Measurements from ENCODE around the gene CCDC71L.

The CCDC71L gene

DNA sequence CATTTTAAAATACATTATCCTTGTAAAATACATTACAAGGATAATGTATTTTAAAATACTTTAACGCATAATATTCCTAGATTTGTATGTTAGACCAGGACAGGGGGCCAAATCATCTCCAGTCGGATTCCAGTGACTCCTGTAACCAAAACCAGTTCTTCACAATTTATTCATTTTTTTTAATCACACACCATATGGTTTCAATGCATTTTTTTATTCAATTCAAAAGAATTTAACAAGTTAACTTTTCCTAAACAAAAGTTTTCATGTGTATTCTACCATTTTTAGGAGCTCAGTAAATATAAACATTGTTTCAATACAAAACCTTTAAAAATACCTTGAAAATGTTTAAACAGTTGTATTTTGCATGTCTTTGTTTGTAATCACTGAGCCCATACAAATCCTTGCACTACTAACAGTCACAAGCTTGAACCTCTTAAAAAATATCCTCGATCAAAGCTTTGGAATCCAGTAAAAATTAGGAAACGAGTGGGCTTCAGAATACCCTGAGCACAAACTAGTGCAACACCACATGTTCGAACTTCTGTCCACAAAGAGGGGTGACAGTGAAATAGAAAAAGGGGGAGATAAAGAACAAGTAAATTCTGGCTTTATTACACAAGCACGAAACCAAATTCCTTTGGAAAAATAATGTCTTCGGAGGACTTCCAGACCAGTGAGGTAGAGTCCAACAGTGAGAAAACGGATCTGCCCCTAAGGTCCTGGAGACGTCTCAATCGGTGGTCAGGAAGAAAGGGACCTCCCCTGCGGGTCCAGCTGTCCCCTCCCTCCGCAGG lies 1.6 kb downstream of the CCDC71L start:
- DNase-seq = no peak

DNA sequence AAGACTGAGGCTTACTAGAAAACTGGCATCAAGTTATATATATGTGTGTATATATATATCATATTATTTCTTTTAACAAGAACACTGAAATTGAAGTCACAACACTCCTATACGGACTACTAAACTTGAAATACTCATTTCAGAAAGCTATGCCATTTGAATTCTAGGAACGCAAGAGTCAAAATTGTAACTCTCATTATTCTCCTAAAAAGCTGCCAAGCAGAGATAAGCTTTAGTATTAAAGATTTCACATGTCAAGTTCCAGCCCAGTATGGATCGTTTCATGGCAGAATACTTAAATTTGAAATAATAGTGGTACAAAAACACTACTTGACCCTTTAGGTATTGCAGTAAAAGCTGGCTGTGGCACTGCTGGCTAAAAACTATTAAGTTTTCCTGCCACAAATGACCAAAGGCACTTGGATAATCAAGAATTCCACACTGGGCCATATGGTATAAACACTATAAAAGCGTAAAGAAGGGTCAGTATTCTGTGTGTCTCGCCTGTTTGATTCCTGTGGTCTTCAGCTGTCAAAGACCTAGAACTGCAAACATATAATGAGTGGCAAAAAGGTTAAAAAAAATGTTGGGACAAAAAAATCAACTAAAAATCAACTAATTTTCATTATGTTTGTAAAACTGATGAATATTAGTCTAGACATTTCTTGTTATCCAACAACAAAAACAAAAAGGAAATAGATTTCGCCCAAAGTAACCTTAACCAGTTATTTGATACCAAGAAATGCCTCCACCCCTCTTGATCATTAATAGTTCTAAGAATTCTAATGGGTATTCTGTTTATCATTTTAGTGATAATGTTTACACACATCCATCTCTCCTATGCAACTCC lies 2.4 kb downstream of the CCDC71L start:
- no peak for DNase-seq

DNA sequence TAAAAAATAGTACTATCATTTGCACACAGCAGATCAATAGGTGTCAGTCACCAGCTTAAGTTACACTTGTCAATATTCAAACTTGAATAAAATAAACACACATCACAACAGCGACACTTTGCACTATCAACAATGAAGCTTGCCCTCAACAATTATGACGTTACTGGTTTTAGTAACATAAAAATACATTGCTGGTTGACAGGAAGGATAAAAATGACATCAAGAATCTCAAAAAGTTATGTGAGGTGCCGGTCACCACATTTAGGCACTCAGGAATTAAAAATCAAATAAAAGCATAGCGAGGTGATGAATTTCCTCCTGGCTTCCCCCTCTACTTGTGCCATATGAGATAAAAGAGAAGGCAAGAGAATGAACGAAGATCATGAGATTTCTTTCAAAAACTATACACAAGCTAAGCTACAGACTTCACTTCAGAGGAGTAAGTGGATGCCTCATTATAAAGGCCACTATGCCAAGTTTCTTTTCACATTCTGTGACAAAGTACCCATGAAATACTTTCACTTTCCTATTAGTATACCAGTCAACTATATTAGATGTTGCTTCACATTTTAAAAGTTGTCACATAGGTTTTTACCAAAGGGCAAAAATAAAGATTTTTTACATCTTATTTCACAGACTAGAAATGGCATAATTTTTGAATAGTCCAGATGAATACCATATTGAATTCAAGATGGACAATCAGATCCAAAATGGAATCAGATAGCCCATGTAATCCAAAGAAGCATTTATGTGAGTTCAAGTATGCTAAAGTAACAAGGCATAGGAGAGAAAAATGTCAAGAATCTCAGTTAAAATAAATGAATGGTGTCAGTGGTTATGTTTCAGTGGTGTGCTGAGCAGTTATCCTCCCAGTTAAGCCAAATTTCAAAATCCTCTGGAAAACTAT lies 3.6 kb downstream of the CCDC71L start:
- DNase-seq = no peak

DNA sequence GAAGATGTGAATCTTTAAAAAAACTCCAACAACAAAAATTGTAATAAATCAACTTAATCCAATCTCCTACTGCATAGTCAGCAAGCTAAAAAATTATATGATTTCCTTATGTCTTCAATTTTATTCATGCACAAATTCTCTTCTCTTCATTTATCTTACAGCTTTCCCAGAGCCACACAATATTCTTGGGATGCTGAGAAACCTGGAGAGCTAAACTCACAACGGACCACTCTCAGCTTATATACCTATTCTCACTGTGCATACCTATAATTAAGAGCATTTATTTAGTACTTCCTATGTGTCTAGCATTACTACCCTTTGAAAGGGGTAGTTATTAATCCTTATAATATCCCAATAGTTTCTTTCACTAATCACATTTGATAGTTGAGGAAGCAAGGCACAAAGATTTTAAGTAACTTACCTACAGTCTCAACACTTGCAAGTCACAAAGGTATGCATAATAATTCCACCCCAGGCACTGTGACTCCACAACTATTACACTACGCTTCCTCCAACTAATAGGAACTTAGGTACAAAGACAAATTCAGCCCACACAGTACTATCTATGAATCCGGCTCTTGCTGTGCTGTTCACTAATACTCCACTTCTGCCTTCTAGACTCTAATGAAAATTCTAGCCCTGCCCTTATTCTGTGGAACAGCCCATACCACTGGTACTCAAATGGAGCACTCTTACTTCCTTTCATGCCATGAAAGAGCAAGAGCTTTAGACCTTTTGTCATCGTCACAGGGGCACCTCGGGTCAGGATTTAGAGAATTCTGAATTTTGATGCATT lies 5.1 kb downstream of the CCDC71L start:
- DNase-seq = no peak

DNA sequence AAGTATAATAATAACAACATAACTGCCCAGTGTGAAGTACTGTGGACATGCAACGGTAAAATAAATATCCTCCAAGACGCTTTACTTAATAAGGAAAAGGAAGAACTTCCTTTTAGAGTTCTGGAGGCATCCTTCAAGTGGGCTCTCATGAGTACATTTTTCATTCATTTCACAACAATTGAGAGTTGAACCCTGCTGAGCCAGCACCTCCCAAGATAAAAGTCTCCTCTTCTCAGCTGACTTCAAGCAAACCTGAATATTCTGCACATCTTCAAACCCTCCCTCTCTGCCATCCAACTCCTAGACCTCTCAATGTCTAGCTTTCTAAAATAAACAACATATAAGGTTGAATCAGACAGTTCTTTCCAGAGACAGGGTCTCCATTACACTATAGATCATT lies 7.5 kb downstream of the CCDC71L start:
- no peak for DNase-seq

DNA sequence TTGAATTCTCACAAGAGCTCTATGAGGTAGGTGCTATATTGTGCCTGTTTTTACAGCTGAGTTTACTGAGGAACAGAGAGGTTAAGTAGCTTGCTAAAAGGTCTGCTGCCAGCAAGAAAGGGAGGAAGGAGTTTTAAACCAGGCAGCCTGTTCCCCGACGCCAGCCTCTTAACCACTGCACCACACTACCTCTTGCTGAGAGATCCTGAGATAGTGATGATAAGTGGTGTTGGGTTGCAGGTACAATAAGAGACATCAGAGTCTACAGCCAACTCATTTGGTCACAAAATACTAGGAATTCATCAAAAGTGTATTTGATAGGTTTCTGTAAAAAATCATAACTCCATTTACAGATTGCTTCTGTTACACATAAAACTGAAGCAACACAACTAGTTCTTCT lies 8.0 kb downstream of the CCDC71L start:
- no peak for DNase-seq

DNA sequence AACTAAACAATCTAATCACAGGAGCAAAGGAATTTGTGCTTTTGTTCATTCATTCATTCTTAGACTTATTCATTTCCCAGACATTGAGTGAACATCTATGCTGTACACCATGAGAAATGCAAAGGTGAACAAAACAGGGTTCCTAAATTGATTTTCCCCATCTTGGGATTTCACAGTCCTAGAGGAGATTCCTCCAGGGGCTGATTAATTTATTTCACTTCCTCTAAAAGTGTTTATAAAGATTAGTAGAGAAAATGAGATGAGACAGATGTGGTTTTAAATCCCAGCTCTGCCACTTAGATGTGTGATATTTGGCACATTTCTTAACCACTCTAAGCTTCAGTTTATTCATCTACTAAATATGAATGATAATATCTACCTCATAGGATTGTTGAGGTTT lies 8.9 kb downstream of the CCDC71L start:
- DNase-seq = no peak

DNA sequence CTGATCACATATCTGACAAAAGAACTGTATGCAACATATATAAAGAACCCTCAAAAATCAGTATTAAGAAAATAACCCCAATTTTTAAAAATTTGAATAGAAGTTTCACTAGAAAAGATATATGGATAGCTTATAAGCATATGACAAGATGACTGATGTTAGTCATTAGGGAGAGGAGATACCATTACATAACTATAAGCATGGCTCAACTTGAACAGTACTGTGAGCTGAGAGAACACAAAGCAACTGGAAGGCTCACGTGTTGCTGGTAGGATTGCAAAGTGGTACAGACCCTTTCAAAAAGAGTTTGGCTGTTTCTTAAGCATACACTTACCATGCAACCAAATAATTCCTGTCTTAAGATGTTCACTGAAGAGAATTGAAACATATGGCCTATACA lies 14.7 kb downstream of the CCDC71L start:
- no peak for DNase-seq

DNA sequence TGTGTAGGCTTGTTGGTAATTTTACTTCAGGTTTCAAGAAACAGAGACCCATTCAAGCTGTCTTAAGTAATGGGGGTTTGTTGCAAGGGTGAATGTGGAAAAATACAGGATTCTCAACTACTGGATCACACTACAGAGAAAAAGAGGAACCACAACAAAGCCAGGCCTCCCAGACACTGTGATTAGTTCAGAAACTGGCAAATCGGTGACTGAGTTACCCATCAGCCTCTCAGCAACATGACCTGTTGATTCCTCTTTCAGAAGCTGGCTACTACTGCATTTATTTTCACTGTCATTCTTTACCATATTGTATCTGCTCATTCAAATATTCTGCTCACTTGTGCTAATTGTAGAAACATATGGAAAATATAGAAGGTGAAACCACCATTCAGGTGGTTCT lies 16.0 kb downstream of the CCDC71L start:
- peak in 3 of 51 donors; percentile 0 to 4 (median 2) for DNase-seq

DNA sequence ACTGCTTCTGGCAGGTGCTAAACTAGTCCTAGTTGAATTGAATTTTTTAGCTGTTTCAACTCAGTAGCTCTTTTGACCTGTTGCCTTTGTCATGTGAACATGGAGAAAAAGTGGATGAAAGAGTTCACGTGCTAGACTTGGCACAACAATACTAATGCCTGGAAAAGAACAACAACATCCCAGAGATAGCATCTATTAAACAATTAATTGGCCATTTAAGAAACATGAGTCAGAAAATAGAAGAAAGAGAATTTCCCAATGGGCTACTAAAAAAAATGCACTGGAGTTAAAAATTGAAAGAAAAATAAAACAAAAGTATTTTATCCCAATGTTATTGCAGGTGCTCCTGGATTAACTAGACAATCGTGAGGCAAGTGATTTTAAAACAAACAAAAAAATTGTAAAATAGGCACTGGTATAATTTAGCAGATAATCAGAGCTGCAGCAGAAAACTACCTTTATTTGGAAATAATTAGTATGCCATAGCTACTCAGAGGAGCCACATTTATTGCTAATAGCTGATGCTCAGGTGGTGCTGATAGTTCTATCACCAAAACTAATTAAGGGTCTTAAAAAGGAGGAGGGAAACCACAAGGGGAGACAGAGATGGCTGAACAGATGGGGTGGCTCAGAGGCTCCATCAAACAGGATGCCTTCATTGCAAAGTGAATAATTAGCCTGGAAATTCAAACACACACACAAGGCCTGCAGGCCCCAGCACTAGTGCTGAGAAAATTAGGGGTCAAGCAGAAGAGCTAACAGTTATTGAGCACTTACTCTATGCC lies 17.6 kb downstream of the CCDC71L start:
- DNase-seq = no peak

DNA sequence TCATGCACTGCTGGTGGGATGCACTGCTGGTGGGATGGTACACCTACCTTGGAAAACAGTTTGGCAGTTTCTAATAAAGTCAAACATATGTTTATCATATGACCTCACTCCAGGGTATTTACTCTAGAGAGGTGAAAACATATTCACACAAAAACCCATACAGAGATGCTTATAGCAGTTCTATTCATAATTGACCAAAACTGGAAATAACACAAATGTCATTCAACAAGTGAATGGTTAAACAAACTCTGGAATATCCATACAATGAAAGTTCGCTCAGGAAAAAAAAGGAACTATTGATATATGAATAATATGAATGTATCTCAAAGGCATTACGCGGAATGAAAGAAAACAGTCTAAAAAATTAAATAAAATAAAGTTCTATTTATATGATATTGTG lies 19.5 kb downstream of the CCDC71L start:
- DNase-seq = no peak

DNA sequence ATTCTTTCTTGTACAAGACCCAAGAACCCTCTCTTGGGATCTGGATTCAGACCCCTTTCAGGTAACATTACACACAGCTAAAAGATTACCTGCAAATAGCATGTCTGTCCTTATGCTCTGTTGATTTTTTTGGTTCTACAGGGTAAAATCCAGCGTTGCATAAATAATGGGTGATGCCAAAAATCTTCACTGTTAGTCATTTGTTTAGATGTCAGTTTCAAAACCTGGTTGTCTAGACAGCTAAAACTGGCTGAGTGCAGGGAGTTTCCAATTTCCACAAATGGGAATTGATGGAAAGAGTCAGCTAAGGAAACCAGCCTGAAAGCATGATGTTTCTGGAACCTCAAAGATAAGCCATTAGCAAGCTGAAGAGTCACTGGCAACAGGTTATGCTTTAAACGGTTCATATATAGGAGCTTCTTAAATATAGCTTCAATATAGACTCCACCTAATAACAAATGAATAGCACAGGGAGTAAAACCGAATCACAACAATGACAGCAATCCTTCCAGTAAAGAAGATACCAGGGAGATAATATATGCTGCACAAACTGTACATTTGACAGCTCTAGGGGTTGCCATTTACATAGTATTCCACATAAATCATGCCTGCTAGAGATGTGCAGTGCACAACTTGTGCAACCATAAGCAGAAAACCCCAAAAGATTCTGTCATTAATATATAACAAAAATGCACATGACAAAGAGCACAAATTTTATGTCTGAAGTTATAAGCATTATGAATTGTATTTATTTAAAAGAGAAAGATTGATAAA lies 20.4 kb downstream of the CCDC71L start:
- no peak for DNase-seq

DNA sequence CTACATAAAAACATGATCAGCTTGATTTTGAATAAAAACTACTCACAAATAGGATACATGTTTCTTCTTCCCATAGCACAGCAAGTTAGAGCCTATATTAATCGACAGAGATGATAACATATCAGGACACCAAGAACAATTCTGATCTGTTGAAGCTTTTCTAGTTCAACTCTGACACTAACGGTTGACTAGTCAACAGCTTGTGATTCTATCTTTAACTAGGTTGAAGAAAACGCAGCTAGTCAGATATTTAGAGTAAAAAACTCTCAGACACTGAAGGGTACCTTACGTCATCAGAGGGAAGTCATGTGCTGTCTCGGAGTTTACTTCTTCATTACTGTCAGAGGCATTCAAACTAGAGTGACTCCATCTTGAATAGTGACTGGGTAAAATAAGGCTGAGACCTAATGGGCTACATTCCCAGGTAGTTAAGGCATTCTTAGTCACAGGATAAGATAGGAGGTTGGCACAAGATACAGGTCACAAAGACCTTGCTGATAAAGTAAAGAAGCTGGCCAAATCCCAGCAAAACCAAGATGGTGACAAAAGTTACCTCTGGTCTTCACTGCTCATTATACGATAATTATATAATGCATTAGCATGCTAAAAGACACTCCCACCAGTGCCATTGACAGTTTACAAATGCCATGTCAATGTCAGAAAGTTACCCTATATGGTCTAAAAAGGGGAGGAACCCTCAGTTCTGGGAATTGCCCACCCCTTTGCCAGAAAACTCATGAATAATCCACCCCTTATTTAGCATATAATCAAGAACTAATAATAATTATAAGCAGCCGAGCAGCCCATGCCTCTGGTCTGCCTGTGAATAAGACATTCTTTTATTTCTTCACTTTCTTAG lies 21.3 kb downstream of the CCDC71L start:
- DNase-seq = no peak

DNA sequence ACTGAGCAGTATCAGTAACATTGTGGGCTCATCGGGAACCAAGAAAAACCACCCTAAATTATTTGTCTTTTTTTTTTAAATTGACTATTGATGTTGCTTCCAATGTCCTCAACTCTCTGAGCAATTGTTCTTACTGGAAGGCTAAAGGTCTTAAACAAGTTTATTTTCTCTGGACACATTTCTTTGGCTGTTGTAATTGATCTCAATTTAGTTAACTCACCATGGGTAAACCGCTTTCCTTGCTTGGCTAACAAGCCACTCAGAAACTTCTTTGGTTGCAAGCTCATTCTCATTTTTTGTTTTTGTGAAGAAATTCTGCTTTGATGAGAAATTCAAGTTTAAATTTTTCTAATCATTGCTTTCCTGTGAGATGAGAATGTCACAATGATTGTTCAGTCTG lies 25.5 kb downstream of the CCDC71L start:
- no peak for DNase-seq

DNA sequence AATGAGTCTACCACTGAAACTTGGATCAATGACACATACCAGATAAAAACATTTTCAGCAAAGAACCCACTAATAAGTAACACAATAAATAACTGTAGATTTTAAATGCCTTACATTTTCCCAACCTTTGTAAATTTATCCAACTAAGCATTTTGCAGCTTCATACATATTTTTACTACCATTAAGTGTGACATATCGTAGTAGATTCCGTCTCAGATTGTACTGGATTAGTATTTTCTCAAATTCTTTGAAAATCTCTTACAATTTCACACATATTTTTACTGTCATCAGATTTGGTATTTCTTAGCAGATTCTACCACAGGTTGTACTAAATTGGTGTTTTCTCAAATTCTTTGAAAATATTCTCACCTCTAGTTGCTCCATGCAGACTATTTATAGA lies 26.0 kb downstream of the CCDC71L start:
- no peak for DNase-seq

DNA sequence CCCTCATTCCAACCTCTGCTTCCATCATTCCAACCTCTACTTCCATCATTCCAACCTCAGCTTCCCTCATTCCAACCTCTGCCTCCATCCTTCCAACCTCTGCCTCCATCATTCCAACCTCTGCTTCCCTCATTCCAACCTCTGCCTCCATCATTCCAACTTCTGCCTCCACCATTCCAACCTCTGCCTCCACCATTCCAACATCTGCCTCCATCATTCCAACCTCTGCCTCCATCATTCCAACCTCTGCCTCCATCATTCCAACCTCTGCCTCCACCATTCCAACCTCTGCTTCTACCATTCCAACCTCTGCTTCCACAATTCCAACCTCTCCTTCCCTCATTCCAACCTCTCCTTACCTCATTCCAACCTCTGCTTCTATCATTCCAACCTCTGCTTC lies 30.3 kb downstream of the CCDC71L start:
- no peak for DNase-seq

DNA sequence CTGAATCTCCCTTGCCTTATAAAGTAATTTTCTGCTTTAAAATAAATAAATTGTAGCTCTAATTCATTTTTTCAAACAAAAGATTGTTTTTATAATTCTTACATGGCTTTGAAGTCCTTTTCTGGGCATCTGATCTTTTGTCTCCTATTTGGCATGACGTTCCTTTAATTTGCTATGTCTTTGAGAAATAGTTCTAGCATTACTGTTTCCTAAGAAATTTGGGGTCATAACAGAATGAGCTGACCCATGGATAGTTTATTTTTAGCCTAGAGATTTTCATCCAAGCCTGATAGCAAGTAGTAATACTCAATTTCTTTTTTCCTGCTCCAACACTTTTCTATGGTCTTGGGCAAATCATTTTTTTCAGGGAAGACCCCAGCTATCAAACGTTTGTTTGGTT lies 31.4 kb downstream of the CCDC71L start:
- DNase-seq = no peak

Data from hypothalamus (tissue), 51 donors.